Subcutaneous adipose tissue (tissue), 4 donors: ENCODE measurements around the gene VSTM2L. TPM values are rescaled to one million over a fixed set of nuclear protein-coding genes. Genes with fewer than 3 reads are reported as not detected.

ENCODE experiments used
- total RNA-seq, 4 donors: library from RNA; depleted of rRNA; stranded (reverse); fragments of >200 nt; gene quantifications; one replicate each; pipeline ENCODE4 v1.1.0, GENCODE V29; 2016
- TF ChIP-seq, protein P1 (sequence below): fragments of 450-650 bp; IDR thresholded peaks from one replicate; pipeline ENCODE4 v1.5.1; 2016; ENCODE audit warnings: low read depth, mild to moderate bottlenecking, control low read depth, antibody characterized with exemption, moderate library complexity

The VSTM2L gene
- total RNA-seq, 4 donors from 2014 or later = 1.1 to 1.9 TPM; not detected in 2

DNA sequence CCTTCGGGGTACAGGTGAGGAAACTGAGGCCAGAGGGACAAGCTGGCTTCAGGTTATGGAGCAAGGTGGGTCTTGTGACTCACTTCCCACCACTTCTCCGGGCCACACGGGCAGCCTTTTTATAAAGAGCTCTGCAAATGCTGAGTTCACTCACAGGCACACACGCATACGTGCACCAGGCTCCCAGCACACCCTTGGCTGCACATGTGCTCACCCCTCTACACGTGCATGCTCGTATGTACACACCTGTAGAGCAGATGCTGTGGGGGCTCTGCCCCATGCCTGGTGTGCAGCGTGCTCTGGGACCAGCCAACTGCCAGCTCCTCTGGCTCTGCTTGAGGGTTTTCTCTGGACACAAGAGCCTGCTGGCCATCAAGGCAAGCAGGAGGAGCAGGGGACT lies 29.1 kb downstream of the VSTM2L start:
- TF ChIP-seq, protein P1, sequence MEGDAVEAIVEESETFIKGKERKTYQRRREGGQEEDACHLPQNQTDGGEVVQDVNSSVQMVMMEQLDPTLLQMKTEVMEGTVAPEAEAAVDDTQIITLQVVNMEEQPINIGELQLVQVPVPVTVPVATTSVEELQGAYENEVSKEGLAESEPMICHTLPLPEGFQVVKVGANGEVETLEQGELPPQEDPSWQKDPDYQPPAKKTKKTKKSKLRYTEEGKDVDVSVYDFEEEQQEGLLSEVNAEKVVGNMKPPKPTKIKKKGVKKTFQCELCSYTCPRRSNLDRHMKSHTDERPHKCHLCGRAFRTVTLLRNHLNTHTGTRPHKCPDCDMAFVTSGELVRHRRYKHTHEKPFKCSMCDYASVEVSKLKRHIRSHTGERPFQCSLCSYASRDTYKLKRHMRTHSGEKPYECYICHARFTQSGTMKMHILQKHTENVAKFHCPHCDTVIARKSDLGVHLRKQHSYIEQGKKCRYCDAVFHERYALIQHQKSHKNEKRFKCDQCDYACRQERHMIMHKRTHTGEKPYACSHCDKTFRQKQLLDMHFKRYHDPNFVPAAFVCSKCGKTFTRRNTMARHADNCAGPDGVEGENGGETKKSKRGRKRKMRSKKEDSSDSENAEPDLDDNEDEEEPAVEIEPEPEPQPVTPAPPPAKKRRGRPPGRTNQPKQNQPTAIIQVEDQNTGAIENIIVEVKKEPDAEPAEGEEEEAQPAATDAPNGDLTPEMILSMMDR = no peak

DNA sequence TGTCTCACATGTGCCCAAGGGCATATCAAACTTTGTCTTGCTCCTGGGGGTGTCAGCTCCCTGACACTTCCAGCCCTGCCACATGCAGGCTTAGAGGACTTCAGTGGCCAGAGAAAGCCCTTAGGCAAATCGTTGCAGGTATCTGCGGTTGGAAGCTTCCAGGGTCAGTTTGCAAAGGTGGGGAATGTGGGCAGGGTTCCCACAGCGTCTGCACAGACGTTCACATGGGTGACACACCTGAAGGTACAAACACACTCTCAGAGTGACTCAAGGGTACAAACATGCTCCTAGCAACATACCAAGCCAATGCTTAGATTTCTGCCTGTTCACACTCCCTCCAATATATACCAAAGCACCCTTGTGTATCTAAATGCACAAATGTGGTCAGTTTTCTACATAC lies 30.0 kb downstream of the VSTM2L start:
- TF ChIP-seq, protein P1 = no peak

DNA sequence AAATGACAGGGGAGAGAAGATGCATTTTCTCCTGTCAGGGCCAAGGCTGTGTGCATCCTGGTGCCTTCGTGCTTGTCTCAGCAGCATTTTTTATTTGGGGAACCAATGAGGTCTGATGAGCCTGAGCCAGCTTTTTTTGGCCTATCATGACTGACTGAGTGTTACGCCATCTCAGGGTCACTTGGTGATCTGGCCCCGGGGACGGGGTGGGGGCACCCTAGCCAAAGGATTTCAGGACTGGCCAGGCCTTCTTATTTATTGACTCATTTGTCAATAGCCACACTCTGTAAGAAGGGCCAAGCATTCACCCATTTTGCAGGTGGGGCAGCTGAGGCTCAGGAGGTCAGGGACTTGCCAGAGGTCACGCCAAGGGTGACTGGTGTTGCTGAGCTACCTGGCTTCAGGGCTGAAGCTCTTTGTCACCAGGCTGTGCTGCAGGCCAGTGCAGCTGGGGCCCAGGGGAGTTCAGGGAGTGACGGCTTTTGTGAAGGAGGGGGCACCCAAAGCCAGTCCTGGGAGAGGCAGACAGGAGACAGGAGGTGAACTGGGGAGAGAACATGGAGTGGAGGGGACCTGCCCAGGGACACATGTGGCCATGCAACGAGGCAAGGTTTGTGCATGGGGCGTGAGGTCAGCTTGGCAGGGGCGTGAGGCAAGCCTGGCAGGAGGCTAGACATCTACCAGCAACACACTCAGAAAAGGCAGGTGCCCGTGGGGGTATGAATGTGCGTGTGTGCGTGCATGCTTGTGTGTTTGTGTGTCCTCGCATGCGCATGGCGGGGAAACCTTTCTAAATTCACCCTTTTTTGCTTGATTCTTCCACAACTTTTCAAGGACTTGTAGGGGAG lies 31.1 kb downstream of the VSTM2L start:
- TF ChIP-seq, protein P1 = no peak

DNA sequence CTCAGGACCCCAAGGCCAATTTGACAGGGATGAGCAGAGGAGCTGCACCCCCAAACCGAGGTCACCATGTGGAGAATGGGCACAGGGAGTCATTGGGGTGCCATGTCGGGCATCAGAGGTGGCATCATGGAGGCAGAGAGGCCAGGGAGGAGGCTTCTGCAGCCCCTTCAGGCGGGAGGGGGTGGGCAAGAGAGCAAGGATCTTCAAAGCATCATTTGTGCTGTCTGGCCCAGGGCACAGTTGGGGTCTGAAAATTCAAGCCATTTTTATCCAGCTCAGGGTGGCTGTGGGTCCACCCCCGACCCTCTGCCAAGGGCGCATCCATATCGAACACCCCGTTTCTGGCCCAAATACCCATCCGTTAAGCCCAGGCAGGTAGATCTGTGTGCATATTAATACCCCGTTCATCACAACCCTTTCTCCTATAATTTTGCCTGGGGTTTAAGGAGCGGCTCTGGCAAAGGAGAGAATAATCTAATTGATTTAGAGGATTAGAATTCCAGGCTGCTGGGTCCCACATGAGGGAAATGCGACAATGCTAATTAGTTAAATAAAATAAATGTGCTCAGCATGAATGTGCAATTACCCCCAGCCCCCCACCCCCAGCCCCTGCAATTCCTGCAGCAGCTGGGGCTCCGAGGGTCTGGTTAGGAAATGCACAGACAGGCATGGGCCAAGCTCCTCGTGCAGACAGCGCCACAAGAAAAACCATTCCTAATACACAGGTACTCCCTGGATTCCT lies 31.9 kb downstream of the VSTM2L start:
- TF ChIP-seq, protein P1 = no peak

DNA sequence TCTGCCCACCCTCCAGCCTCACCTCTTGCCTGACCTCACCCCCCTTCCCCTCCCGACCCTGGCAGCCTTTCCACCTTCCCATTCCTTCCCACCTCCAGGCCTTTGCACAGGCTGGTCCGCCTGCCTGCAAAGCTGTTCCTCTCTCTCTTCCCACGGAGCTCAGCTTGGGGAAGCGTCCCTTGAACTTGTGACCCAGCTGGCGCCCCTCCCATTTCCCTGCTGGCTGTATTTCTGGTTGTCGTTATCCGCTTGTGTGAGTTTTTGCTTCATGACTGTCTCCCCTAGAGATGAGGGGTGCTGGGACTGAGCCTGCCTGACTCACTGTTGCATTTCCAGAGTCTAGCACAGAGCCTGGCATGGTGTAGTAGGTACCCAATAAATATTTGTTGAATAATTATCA lies 32.5 kb downstream of the VSTM2L start:
- TF ChIP-seq, protein P1 = no peak

DNA sequence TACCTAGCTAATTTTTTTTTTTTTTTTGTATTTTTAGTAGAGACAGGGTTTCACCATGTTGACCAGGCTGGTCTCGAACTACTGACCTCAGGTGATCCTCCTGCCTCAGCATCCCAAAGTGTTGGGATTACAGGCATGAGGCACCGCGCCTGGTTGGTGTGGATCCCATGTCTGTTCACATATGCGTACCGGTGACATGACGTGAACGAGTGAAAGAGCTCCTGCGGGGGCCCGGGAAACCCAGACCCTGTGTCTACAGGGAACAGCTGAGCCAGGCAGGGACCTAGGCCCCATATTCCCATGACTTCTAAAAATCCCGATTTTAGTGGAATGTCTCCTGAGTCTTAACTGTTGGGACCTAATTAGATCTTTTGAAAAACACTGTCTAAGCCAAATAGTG lies 33.1 kb downstream of the VSTM2L start:
- TF ChIP-seq, protein P1 = no peak

DNA sequence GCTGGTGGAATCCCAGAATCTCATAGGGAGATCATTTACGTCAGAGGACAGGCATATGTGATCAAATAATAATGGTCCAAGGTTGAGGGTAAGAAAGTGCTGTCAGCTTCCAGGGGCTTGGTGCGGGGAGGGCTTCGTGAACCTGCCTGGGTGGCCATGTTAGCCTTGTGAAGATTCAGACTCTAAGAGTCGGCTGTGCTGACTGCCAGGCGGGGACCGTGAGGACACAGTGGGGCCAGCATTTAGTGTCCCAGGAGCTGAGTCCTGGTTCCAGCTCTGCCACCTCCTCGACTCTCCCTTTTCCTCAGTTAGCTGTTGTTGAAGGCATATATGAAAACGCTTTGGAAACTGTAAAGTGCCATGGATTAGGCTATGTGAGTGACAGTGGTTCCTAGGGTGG lies 33.5 kb downstream of the VSTM2L start:
- TF ChIP-seq, protein P1 = no peak
